HepG2 (cell line): Measurements from ENCODE around the gene SNAI1. TPM values are rescaled to one million over a fixed set of nuclear protein-coding genes. Genes with fewer than 3 reads are reported as not detected.
A peak's percentile ranks its signal among the peaks of the same experiment; 100 is the strongest.

Experiments used
- ATF1 ChIP-seq: IDR thresholded peaks from 2 replicates; pipeline ENCODE4 v1.6.1; 2016; ENCODE audit warnings: mild to moderate bottlenecking, control low read depth
- ELF4 ChIP-seq: sonication (generic); formaldehyde crosslinking; IDR thresholded peaks from 2 replicates; pipeline ENCODE4 v1.5.0; 2020; ENCODE audit warnings: missing genetic modification reagents, mild to moderate bottlenecking, moderate library complexity, borderline replicate concordance
- FOXP1 ChIP-seq, 2 experiments: fragments of 450-650 bp in 1 of 2; IDR thresholded peaks; 2 replicates each; pipeline ENCODE4 v1.6.1; 2017 to 2018; ENCODE audit warnings: antibody characterized with exemption in 1 of 2
- KDM2A ChIP-seq: sonication (generic); formaldehyde crosslinking; IDR thresholded peaks from 2 replicates; pipeline ENCODE4 v1.4.0; 2020; ENCODE audit warnings: low read depth, missing genetic modification reagents, borderline replicate concordance
- KLF11 ChIP-seq: IDR thresholded peaks from 2 replicates; pipeline ENCODE4 v1.6.1; 2016; ENCODE audit warnings: missing compliant biosample characterization
- MEF2D ChIP-seq: sonication (generic); formaldehyde crosslinking; IDR thresholded peaks from 2 replicates; pipeline ENCODE4 v1.5.1; 2020; ENCODE audit warnings: mild to moderate bottlenecking, missing genetic modification reagents
- MIER2 ChIP-seq: IDR thresholded peaks from 2 replicates; pipeline ENCODE4 v1.6.1; 2016; ENCODE audit warnings: missing biosample characterization, missing genetic modification reagents
- NCOA2 ChIP-seq: sonication (generic); formaldehyde crosslinking; IDR thresholded peaks from 2 replicates; pipeline ENCODE4 v1.8.0; 2022; ENCODE audit warnings: inconsistent platforms
- NR2F1 ChIP-seq, 2 experiments: fragments of 450-650 bp in 1 of 2; formaldehyde crosslinking in 1 of 2; IDR thresholded peaks; 2 replicates each; pipeline versions ENCODE4 v1.5.0 to v1.6.1; 2016 to 2020; ENCODE audit warnings: mild to moderate bottlenecking in 1 of 2, missing compliant biosample characterization in 1 of 2, missing genetic modification reagents in 1 of 2, moderate library complexity in 1 of 2
- ONECUT2 ChIP-seq: sonication (generic); formaldehyde crosslinking; IDR thresholded peaks from 2 replicates; pipeline ENCODE4 v1.4.0; 2020; ENCODE audit warnings: missing genetic modification reagents
- RAD51 ChIP-seq: fragments of 450-650 bp; IDR thresholded peaks from 2 replicates; pipeline ENCODE4 v1.6.1; 2016; ENCODE audit warnings: borderline replicate concordance
- SIN3B ChIP-seq: fragments of 150-350 bp; IDR thresholded peaks from 2 replicates; pipeline ENCODE4 v1.6.1; 2014; ENCODE audit warnings: low read length
- SOX6 ChIP-seq, 2 experiments: fragments of 450-650 bp in 1 of 2; sonication (generic) in 1 of 2; formaldehyde crosslinking in 1 of 2; IDR thresholded peaks; 2 replicates each; pipeline versions ENCODE4 v1.4.0 to v1.6.1; 2017 to 2020; ENCODE audit warnings: antibody characterized with exemption in 1 of 2, mild to moderate bottlenecking in 1 of 2, missing genetic modification reagents in 1 of 2
- SP2 ChIP-seq: sonication (generic); formaldehyde crosslinking; IDR thresholded peaks from 2 replicates; pipeline ENCODE4 v1.5.1; 2020; ENCODE audit warnings: mild to moderate bottlenecking, missing genetic modification reagents
- SUZ12 ChIP-seq: fragments of 150-350 bp; IDR thresholded peaks from 2 replicates; pipeline ENCODE4 v1.6.1; 2014; ENCODE audit warnings: low read depth, low read length
- TEAD3 ChIP-seq: optimal IDR thresholded peaks from 2 replicates; pipeline ENCODE3; 2016; ENCODE audit warnings: borderline replicate concordance
- YEATS2 ChIP-seq: sonication (generic); formaldehyde crosslinking; IDR thresholded peaks from 2 replicates; pipeline ENCODE4 v1.4.0; 2020; ENCODE audit warnings: missing genetic modification reagents, borderline replicate concordance
- YEATS4 ChIP-seq: sonication (generic); formaldehyde crosslinking; IDR thresholded peaks from 2 replicates; pipeline ENCODE4 v1.4.0; 2020; ENCODE audit warnings: missing genetic modification reagents, borderline replicate concordance
- ZBTB20 ChIP-seq: sonication (generic); formaldehyde crosslinking; IDR thresholded peaks from 2 replicates; pipeline ENCODE4 v1.8.1; 2023; ENCODE audit warnings: missing genetic modification reagents, low read depth, mild to moderate bottlenecking, borderline replicate concordance
- ZC3H13 ChIP-seq: sonication (generic); formaldehyde crosslinking; IDR thresholded peaks from 2 replicates; pipeline ENCODE4 v1.8.1; 2023; ENCODE audit warnings: mild to moderate bottlenecking, missing genetic modification reagents, moderate library complexity
- ZFP62 ChIP-seq: sonication (generic); formaldehyde crosslinking; IDR thresholded peaks from 2 replicates; pipeline ENCODE4 v1.4.0; 2020; ENCODE audit warnings: missing genetic modification reagents
- ZNF703 ChIP-seq: sonication (generic); formaldehyde crosslinking; IDR thresholded peaks from 2 replicates; pipeline ENCODE4 v1.5.1; 2020; ENCODE audit warnings: missing genetic modification reagents, mild to moderate bottlenecking, moderate library complexity, borderline replicate concordance
- ZNF773 ChIP-seq: sonication (generic); formaldehyde crosslinking; IDR thresholded peaks from 2 replicates; pipeline ENCODE4 v1.4.0; 2020; ENCODE audit warnings: missing genetic modification reagents, borderline replicate concordance
- ZNF792 ChIP-seq: IDR thresholded peaks from 2 replicates; pipeline ENCODE4 v1.6.1; 2016
- ZZZ3 ChIP-seq: sonication (generic); formaldehyde crosslinking; IDR thresholded peaks from 2 replicates; pipeline ENCODE4 v1.4.0; 2020; ENCODE audit warnings: missing genetic modification reagents, mild to moderate bottlenecking, borderline replicate concordance
- polyA plus RNA-seq, 8 experiments: library from polyadenylated mRNA; depleted of rRNA in 3 of 8; stranded (reverse) in 7 of 8; unstranded in 1 of 8; fragments of >200 nt; fragmentation: Illumina TruSeq in 4 of 8; extraction: Trizol in 4 of 8; gene quantifications; 2 replicates each; pipeline versions ENCODE4 v1.2.1 to v1.2.3, GENCODE V29; 2011 to 2016; ENCODE audit warnings: low read depth in 4 of 8, missing spikeins in 1 of 8, mixed read lengths in 1 of 8; ENCODE audit not compliant: insufficient read depth in 1 of 8
- total RNA-seq, 5 experiments: library from RNA; depleted of rRNA; stranded (reverse); fragments of >200 nt; fragmentation: Illumina TruSeq; extraction: Trizol; gene quantifications; 2 replicates each; pipeline ENCODE4 v1.2.3, GENCODE V29; 2016; ENCODE audit warnings: low read depth in 1 of 5
- TF ChIP-seq, protein P1 (sequence below): IDR thresholded peaks from 2 replicates; pipeline ENCODE4 v1.6.1; 2016; ENCODE audit warnings: missing biosample characterization, missing genetic modification reagents, low read depth
- TF ChIP-seq, protein P2 (sequence below): IDR thresholded peaks from 2 replicates; pipeline ENCODE4 v1.6.1; 2016; ENCODE audit warnings: mild to moderate bottlenecking, missing biosample characterization, missing genetic modification reagents

SNAI1 gene
- total and polyA plus RNA-seq, 2 of the 13 experiments (the other 11 are each of a cell fraction or from before 2014, with no cell fraction given) = 1.3 to 1.4 TPM

DNA sequence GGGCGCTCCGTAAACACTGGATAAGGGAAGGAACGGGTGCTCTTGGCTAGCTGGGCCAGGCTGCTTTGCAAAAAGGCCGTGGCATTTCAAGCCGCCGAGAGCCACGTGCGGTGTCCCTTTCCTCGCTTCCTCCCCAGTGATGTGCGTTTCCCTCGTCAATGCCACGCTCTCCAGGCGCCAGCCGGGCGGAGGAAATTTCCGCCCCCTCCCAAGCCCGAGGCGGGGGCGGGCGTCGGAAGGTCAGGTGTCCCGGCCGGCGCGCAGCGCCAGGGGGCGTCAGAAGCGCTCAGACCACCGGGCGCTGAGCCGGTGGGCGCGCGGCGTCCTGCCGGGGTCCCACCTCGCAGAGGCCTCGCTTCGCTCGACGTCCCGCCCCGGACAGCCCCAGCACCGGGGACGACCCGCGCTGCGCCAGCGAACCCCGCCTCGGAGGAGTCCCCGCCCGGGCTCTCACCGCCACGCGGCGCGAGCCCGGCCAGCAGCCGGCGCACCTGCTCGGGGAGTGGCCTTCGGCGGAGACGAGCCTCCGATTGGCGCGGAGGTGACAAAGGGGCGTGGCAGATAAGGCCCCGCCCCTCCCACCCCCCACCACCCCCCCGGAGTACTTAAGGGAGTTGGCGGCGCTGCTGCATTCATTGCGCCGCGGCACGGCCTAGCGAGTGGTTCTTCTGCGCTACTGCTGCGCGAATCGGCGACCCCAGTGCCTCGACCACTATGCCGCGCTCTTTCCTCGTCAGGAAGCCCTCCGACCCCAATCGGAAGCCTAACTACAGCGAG is at the start of gene SNAI1 (continued):
- TF ChIP-seq SIN3B (no peak), YEATS4 (peak; percentile 95), ELF4 (CRISPR knock-in tag) (no peak), ATF1 (no peak), KDM2A (CRISPR knock-in tag) (peak; percentile 78), SOX6 (IDR thresholded peaks at IDR 0.05) (no peak), SOX6 (CRISPR knock-in tag; IDR thresholded peaks at IDR 0.05) (peak; percentile 53), SUZ12 (no peak), NCOA2 (CRISPR knock-in tag) (peak; percentile 71), ZC3H13 (CRISPR knock-in tag) (peak; percentile 97), ZFP62 (CRISPR knock-in tag) (no peak), RAD51 (no peak), SP2 (CRISPR knock-in tag) (peak; percentile 37; the same call in 1 of the 2 replicates), ZZZ3 (CRISPR knock-in tag) (no peak), ZNF703 (CRISPR knock-in tag) (0 out of 2 replicates have a peak, but pooled peaks have one; percentile 29), NR2F1 (CRISPR knock-in tag; IDR thresholded peaks at IDR 0.05) (peak; percentile 39 to 66; a peak in 2 of 4 replicates), YEATS2 (CRISPR knock-in tag) (peak; percentile 55), TEAD3 (CRISPR knock-in tag) (peak; percentile 80), MEF2D (CRISPR knock-in tag) (peak; percentile 28; the same call in 1 of the 2 replicates), ZBTB20 (CRISPR knock-in tag) (no peak; the same call in 1 of the 2 replicates), MIER2 (peak; percentile 64), ZNF773 (peak; percentile 90), KLF11 (CRISPR knock-in tag) (peak; percentile 74; the same call in 1 of the 2 replicates), FOXP1 (IDR thresholded peaks at IDR 0.05) (no peak), FOXP1 (CRISPR knock-in tag; IDR thresholded peaks at IDR 0.05) (0 out of 2 replicates have a peak, but pooled peaks have one; percentile 5), ONECUT2 (peak; percentile 64; the same call in 1 of the 2 replicates), ZNF792 (CRISPR knock-in tag) (peak; percentile 96)
- TF ChIP-seq, protein P1, sequence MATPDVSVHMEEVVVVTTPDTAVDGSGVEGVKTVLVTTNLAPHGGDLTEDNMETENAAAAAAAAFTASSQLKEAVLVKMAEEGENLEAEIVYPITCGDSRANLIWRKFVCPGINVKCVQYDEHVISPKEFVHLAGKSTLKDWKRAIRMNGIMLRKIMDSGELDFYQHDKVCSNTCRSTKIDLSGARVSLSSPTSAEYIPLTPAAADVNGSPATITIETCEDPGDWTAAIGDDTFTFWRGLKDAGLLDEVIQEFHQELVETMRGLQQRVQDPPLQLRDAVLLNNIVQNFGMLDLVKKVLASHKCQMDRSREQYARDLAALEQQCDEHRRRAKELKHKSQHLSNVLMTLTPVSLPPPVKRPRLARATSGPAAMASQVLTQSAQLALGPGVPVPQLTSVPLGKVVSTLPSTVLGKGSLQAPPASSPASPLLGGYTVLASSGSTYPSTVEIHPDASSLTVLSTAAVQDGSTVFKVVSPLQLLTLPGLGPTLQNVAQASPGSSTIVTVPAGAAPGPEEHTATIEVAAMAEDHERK (CRISPR knock-in tag) = peak; percentile 31; the same call in 1 of the 2 replicates
- TF ChIP-seq, protein P2, sequence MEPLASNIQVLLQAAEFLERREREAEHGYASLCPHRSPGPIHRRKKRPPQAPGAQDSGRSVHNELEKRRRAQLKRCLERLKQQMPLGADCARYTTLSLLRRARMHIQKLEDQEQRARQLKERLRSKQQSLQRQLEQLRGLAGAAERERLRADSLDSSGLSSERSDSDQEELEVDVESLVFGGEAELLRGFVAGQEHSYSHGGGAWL (CRISPR knock-in tag) = peak; percentile 98
